IMR-90 (cell line): ENCODE results near the gene RAD18. TPM values are rescaled to one million over a fixed set of nuclear protein-coding genes. Genes with fewer than 3 reads are reported as not detected.

ENCODE experiments used
- ATAC-seq: fragments of 200-7000 bp; cut with Tn5 transposase; 2 replicates; pipeline ENCODE4 v1.9.1; 2020; ENCODE audit warnings: low read depth, mild to moderate bottlenecking, moderate library complexity
- BruUV-seq: library from RNA; stranded (reverse); fragments of 400-500 nt; replicated peaks from 2 replicates; lab custom pipeline; 2021; lab: Mats Ljungman, UMichigan
- CTCF ChIA-PET: fragments of 300-600 bp; formaldehyde crosslinking; extraction: SDS; loops from one replicate; lab custom pipeline; 2021; ENCODE audit warnings: antibody characterized with exemption; lab: Yijun Ruan, JAX
- POLR2A ChIA-PET: fragments of 300-600 bp; sonication (Branson Sonifier 250); formaldehyde crosslinking; loops from one replicate; lab custom pipeline; 2022; ENCODE audit warnings: antibody characterized with exemption; ENCODE audit not compliant: unreplicated experiment; lab: Charles Lee
- DNase-seq: peaks from one replicate; pipeline ENCODE4 v3.0.0; 2013
- H2AFZ ChIP-seq: replicated peaks from 2 replicates; pipeline ENCODE3; 2013; ENCODE audit warnings: low read length, mild to moderate bottlenecking; ENCODE audit not compliant: poor library complexity
- H2AK5ac ChIP-seq: 2 replicates; pipeline ENCODE4 v1.6.1; 2013; ENCODE audit warnings: low read depth, low read length, inconsistent platforms
- H2AK9ac ChIP-seq: replicated peaks from 2 replicates; pipeline ENCODE3; 2013; ENCODE audit warnings: mild to moderate bottlenecking, low read depth, low read length, moderate library complexity; ENCODE audit not compliant: poor library complexity
- H2BK120ac ChIP-seq: 2 replicates; pipeline ENCODE4 v1.6.1; 2013; ENCODE audit warnings: low read depth, low read length, inconsistent platforms
- H2BK15ac ChIP-seq: 3 replicates; pipeline ENCODE4 v1.6.1; 2013; ENCODE audit warnings: low read depth, low read length, inconsistent platforms
- H2BK20ac ChIP-seq: 2 replicates; pipeline ENCODE4 v1.6.1; 2013; ENCODE audit warnings: low read depth, mild to moderate bottlenecking, inconsistent platforms, low read length, moderate library complexity
- H2BK5ac ChIP-seq: 2 replicates; pipeline ENCODE4 v1.6.1; 2013; ENCODE audit warnings: mild to moderate bottlenecking, low read depth, low read length, inconsistent platforms; ENCODE audit not compliant: poor library complexity, severe bottlenecking
- H3K14ac ChIP-seq: replicated peaks from 2 replicates; pipeline ENCODE4 v1.6.1; 2013; ENCODE audit warnings: low read depth, low read length, inconsistent platforms
- H3K18ac ChIP-seq: 2 replicates; pipeline ENCODE4 v1.6.1; 2013; ENCODE audit warnings: low read depth, low read length, control low read depth
- H3K23ac ChIP-seq: 2 replicates; pipeline ENCODE4 v1.6.1; 2013; ENCODE audit warnings: low read depth, low read length, inconsistent platforms
- H3K27ac ChIP-seq: 2 replicates; pipeline ENCODE4 v1.5.1; 2013; ENCODE audit warnings: mild to moderate bottlenecking, control low read depth, low read length; ENCODE audit not compliant: insufficient read depth
- H3K27me3 ChIP-seq: 2 replicates; pipeline ENCODE4 v1.6.1; 2013; ENCODE audit warnings: low read length; ENCODE audit not compliant: control insufficient read depth, insufficient read depth
- H3K36me3 ChIP-seq: 2 replicates; pipeline ENCODE4 v1.6.1; 2013; ENCODE audit warnings: low read length, mixed read lengths; ENCODE audit not compliant: control insufficient read depth, insufficient read depth
- H3K4ac ChIP-seq: 2 replicates; pipeline ENCODE4 v1.6.1; 2013; ENCODE audit warnings: low read depth, low read length, inconsistent platforms
- H3K4me1 ChIP-seq: 2 replicates; pipeline ENCODE4 v1.6.1; 2013; ENCODE audit warnings: low read length, mixed read lengths; ENCODE audit not compliant: control insufficient read depth, insufficient read depth
- H3K4me2 ChIP-seq: 2 replicates; pipeline ENCODE4 v1.6.1; 2013; ENCODE audit warnings: low read depth, mild to moderate bottlenecking, control low read depth, low read length, moderate library complexity
- H3K4me3 ChIP-seq: 2 replicates; pipeline ENCODE4 v1.5.1; 2013; ENCODE audit warnings: low read depth, mild to moderate bottlenecking, control low read depth, low read length, moderate library complexity; ENCODE audit not compliant: insufficient read depth
- H3K56ac ChIP-seq: 2 replicates; pipeline ENCODE4 v1.6.1; 2013; ENCODE audit warnings: low read length, inconsistent platforms; ENCODE audit not compliant: insufficient read depth; ENCODE audit errors: extremely low read depth
- H3K79me1 ChIP-seq, 2 experiments: 2 replicates each; pipeline ENCODE4 v1.6.1; 2013; ENCODE audit warnings: low read length in 2 of 2, inconsistent platforms in 1 of 2, low read depth in 1 of 2
- H3K9ac ChIP-seq: 2 replicates; pipeline ENCODE4 v1.6.1; 2013; ENCODE audit warnings: low read depth, low read length, control low read depth
- H3K9me1 ChIP-seq: 2 replicates; pipeline ENCODE4 v1.6.1; 2013; ENCODE audit warnings: low read length, inconsistent platforms; ENCODE audit not compliant: insufficient read depth
- H3K9me3 ChIP-seq: 2 replicates; pipeline ENCODE4 v1.6.1; 2013; ENCODE audit warnings: low read length; ENCODE audit not compliant: control insufficient read depth, insufficient read depth
- H4K20me1 ChIP-seq: 2 replicates; pipeline ENCODE4 v1.6.1; 2013; ENCODE audit warnings: low read length, inconsistent platforms; ENCODE audit not compliant: insufficient read depth
- H4K5ac ChIP-seq: 2 replicates; pipeline ENCODE4 v1.6.1; 2013; ENCODE audit warnings: mild to moderate bottlenecking, low read depth, low read length, control low read depth
- H4K8ac ChIP-seq, 2 experiments: 2 replicates each; pipeline ENCODE4 v1.6.1; 2013; ENCODE audit warnings: low read depth in 2 of 2, low read length in 2 of 2, control low read depth in 1 of 2, inconsistent platforms in 1 of 2
- H4K91ac ChIP-seq: 2 replicates; pipeline ENCODE4 v1.6.1; 2013; ENCODE audit warnings: low read depth, low read length, inconsistent platforms; ENCODE audit not compliant: insufficient read depth
- BHLHE40 ChIP-seq: fragments of 150-350 bp; IDR thresholded peaks from 2 replicates; pipeline ENCODE4 v1.6.1; 2016; ENCODE audit warnings: mild to moderate bottlenecking, low read depth, low read length
- ELK1 ChIP-seq: fragments of 150-350 bp; IDR thresholded peaks from 2 replicates; pipeline ENCODE4 v1.6.1; 2016; ENCODE audit warnings: low read depth, mild to moderate bottlenecking, low read length, moderate library complexity, borderline replicate concordance
- RAD21 ChIP-seq: IDR thresholded peaks from 2 replicates; pipeline ENCODE4 v1.6.1; 2012; ENCODE audit warnings: low read length, improper control_type of control experiment
- RCOR1 ChIP-seq: IDR thresholded peaks from 2 replicates; pipeline ENCODE4 v1.6.1; 2012; ENCODE audit warnings: mild to moderate bottlenecking, low read length, improper control_type of control experiment; ENCODE audit not compliant: insufficient replicate concordance
- RFX5 ChIP-seq: IDR thresholded peaks from 2 replicates; pipeline ENCODE4 v1.8.0; 2012; ENCODE audit warnings: low read depth, mild to moderate bottlenecking, low read length, moderate library complexity
- WGBS, 2 experiments: methylation state at CpG; one replicate each; pipeline versions ENCODE4 v1.1.5 to v1.1.7; 2013; ENCODE audit warnings: missing lambda C conversion rate in 2 of 2; ENCODE audit not compliant: insufficient read length in 1 of 2; ENCODE audit errors: extremely low coverage in 2 of 2; 5-methylcytosine and 5-hydroxymethylcytosine counted together
- dilution Hi-C: fragments of 300-500 bp; cut with HindIII; formaldehyde crosslinking; loops from one replicate; pipeline ENCODE4 v1.14.3; 2018; ENCODE audit warnings: low sequenced_read_pairs; ENCODE audit not compliant: unreplicated experiment
- in situ Hi-C: fragments of 300-500 bp; cut with MboI; formaldehyde crosslinking; loops from 3 replicates; pipeline ENCODE4 v1.14.3; 2019; ENCODE audit warnings: low sequenced_read_pairs, inconsistent platforms, mixed read lengths
- intact Hi-C: fragments of 100-400 bp; cut with micrococcal nuclease; formaldehyde crosslinking; loops from 2 replicates; pipeline ENCODE4 v1.10.0; 2022
- polyA plus RNA-seq, 3 experiments: library from polyadenylated mRNA; depleted of rRNA; stranded (reverse); fragments of >200 nt; gene quantifications; 2 replicates each; pipeline ENCODE4 v1.2.3, GENCODE V29; 2012; ENCODE audit warnings: low replicate concordance in 1 of 3
- total RNA-seq: library from RNA; depleted of rRNA; stranded (reverse); fragments of >200 nt; gene quantifications from 2 replicates; pipeline ENCODE4 v1.2.3, GENCODE V29; 2012

Gene RAD18
- total and polyA plus RNA-seq, 2 of the 4 experiments (the other 2 are of a cell fraction): 8.2 to 17.2 TPM

- ATAC-seq (no peak), DNase-seq (no peak)
- Histone ChIP-seq H3K27ac (no peak overlapping the region), H3K56ac (no peak overlapping the region), H3K4ac (no peak overlapping the region), H3K9me3 (peaks cover 4% of the 10 kb centered on the region; the same call in 1 of the 2 replicates), H3K14ac (no peak overlapping the region), H2BK15ac (no peak overlapping the region), H3K23ac (no peak overlapping the region), H3K27me3 (peaks cover 13% of the 10 kb centered on the region), H3K79me1 (no peaks in the 10 kb centered on the region), H3K9me1 (no peaks in the 10 kb centered on the region), H4K8ac (no peak overlapping the region), H3K9ac (no peak overlapping the region), H4K5ac (no peak overlapping the region), H3K4me3 (no peak overlapping the region), H3K18ac (no peak overlapping the region), H4K20me1 (no peaks in the 10 kb centered on the region), H2AK5ac (no peak overlapping the region), H2AFZ (no peak overlapping the region), H2BK20ac (no peak overlapping the region), H2AK9ac (no peak overlapping the region), H4K91ac (no peak overlapping the region), H3K4me2 (no peak overlapping the region), H2BK5ac (no peak overlapping the region), H2BK120ac (no peak overlapping the region), H3K36me3 (no peaks in the 10 kb centered on the region), H3K4me1 (no peaks in the 10 kb centered on the region)
- ChIA-PET CTCF (interaction anchor here (1.5 kb wide), 1 partner anchor 9 kb away, joined by 5 read pairs; no protein-coding TSS in a partner anchor), POLR2A (no interaction called here)
- intact Hi-C loops: no loop called here
- no peak for TF ChIP-seq RAD21
- no peak for TF ChIP-seq RCOR1
- no peak for TF ChIP-seq BHLHE40
- no peak for TF ChIP-seq RFX5
- TF ChIP-seq ELK1: no peak
- BruUV-seq: no TSS peak
- in situ Hi-C loops: no loop called here
- dilution Hi-C loops: no loop called here
- no CpG with 5 or more reads among the region's 3 CpGs for WGBS, 2 experiments
These were observed 15.3 kb upstream of the RAD18 start for GRCh38 chr3:8978551-8978950.
